ENCODE data around the gene RNF207. TPM values are rescaled to one million over a fixed set of nuclear protein-coding genes. Genes with fewer than 3 reads are reported as not detected.
A peak's percentile ranks its signal among the peaks of the same experiment; 100 is the strongest.

Gene RNF207
- total and polyA plus RNA-seq, 2 of the 13 experiments (the other 11 are each of a cell fraction or from before 2014, with no cell fraction given), result 9.8 to 15.9 TPM

DNA sequence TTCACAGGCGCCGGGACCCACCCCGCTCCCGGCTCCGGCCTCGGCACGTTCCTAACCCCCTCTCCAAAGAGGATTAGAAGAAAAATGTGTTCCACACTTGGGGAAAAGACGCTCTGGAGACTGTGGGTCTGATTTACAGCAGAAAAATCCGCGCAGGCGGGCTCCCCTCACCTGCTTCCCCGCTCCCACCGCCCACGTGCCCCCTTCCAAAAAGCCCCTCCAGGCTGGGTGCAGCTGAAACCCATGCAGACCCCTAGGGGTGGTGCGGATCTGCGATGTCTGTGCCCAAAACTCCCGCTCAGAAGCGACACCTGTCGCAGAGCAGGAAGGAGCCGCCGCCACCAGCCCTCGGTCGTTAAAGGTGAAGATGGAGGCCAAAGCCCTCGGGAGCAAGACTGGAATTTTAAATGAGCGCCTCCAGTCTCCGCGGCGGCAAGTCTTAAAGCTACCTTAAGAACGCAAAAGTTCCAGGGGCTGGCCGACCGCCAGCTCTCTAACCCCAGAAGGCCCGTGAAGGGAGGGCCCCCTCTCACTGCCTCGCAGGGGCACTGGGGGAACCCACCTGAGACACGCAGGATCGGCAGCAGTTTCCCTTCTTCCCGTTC, 25.1 kb upstream of the RNF207 start:
- DNase-seq (ENCODE audit: low spot score), result no peak
- ATAC-seq, result no peak
- intact Hi-C loops (cut with micrococcal nuclease; ENCODE audit: unreplicated experiment), result no loop called here
- no peak overlapping the region for H3K27ac ChIP-seq (ENCODE audit: extremely low read length, insufficient read depth, low read length)
- peaks cover 33% of the 10 kb centered on the region for H4K20me1 ChIP-seq (ENCODE audit: insufficient read depth, low read length)
- H3K4me2 ChIP-seq (ENCODE audit: low read depth, low read length), result no peak overlapping the region
- WGBS (ENCODE audit: low lambda C conversion rate), result 52% methylated on average over 30 of the region's 36 CpGs
- CTCF ChIA-PET (ENCODE audit: low intra/inter-chr PET ratio, low total read pairs), result no interaction called here
- H3K9me3 ChIP-seq (ENCODE audit: low read length), result no peaks in the 10 kb centered on the region
- in situ Hi-C loops (cut with HindIII; ENCODE audit: extremely low pct_ligation_motif_present, low pct_unique_long_range_greater_than_20kb), result no loop called here
- TF ChIP-seq SP4 (CRISPR knock-in tag; IDR thresholded peaks at IDR 0.05) (no peak), ZNF331 (CRISPR knock-in tag; IDR thresholded peaks at IDR 0.05) (no peak), ZNF207 (IDR thresholded peaks at IDR 0.05; ENCODE audit: borderline replicate concordance) (no peak), ZNF556 (CRISPR knock-in tag; IDR thresholded peaks at IDR 0.05; ENCODE audit: borderline replicate concordance) (no peak)
- peaks cover 5 to 13% of the 10 kb centered on the region in 2 experiments for H3K36me3 ChIP-seq (replicated peaks in 1 of 2; ENCODE audit: control insufficient read depth in 1 of 2, insufficient read depth in 2 of 2, low read length in 2 of 2)
- no peak for FAIRE-seq
- BruUV-seq (replicated peaks), result no TSS peak
- peaks cover 4 to 34% of the 10 kb centered on the region in 2 experiments for H3K27me3 ChIP-seq (ENCODE audit: control insufficient read depth in 1 of 2, insufficient read depth in 2 of 2, low read length in 2 of 2)
- H3K9ac ChIP-seq (ENCODE audit: insufficient read depth, low read depth, low read length), result no peak overlapping the region
- no peaks in the 10 kb centered on the region for H3K79me2 ChIP-seq (ENCODE audit: insufficient read depth, low read length)
- H3K4me1 ChIP-seq (ENCODE audit: insufficient read depth, low read length), result peaks cover 5% of the 10 kb centered on the region; the same call in 1 of the 2 replicates
- H2AFZ ChIP-seq (ENCODE audit: low read length), result no peak overlapping the region
- H3K4me3 ChIP-seq (replicated peaks in 1 of 3; ENCODE audit: insufficient read depth in 1 of 3, low read depth in 2 of 3, low read length in 3 of 3), result no peak overlapping the region
- POLR2A ChIA-PET, result interaction anchor here (1.4 kb wide), 1 partner anchor 9 kb away, joined by 4 read pairs; no protein-coding TSS in a partner anchor

- Histone ChIP-seq H3K36me3 (replicated peaks in 1 of 2; ENCODE audit: control insufficient read depth in 1 of 2, insufficient read depth in 2 of 2, low read length in 2 of 2) (peaks cover 5 to 16% of the 10 kb centered on the region in 2 experiments), H4K20me1 (ENCODE audit: insufficient read depth, low read length) (peaks cover 35% of the 10 kb centered on the region), H3K4me3 (replicated peaks in 1 of 3; ENCODE audit: insufficient read depth in 1 of 3, low read depth in 2 of 3, low read length in 3 of 3) (no peak overlapping the region), H3K9me3 (ENCODE audit: low read length) (no peaks in the 10 kb centered on the region), H2AFZ (ENCODE audit: low read length) (no peak overlapping the region), H3K9ac (ENCODE audit: insufficient read depth, low read depth, low read length) (no peak overlapping the region), H3K4me1 (ENCODE audit: insufficient read depth, low read length) (peaks cover 5% of the 10 kb centered on the region; the same call in 1 of the 2 replicates), H3K4me2 (ENCODE audit: low read depth, low read length) (no peak overlapping the region), H3K79me2 (ENCODE audit: insufficient read depth, low read length) (no peaks in the 10 kb centered on the region), H3K27ac (ENCODE audit: extremely low read length, insufficient read depth, low read length) (no peak overlapping the region), H3K27me3 (ENCODE audit: control insufficient read depth in 1 of 2, insufficient read depth in 2 of 2, low read length in 2 of 2) (peaks cover 4 to 34% of the 10 kb centered on the region in 2 experiments)
- POLR2A ChIA-PET, result interaction anchor here (1.4 kb wide), 1 partner anchor 9 kb away, joined by 4 read pairs; no protein-coding TSS in a partner anchor
- CTCF ChIA-PET (ENCODE audit: low intra/inter-chr PET ratio, low total read pairs), result no interaction called here
- BruUV-seq (replicated peaks), result no TSS peak
- ATAC-seq (peak; percentile 29), FAIRE-seq (no peak), DNase-seq (ENCODE audit: low spot score) (no peak)
- intact Hi-C loops (cut with micrococcal nuclease; ENCODE audit: unreplicated experiment), result no loop called here
- WGBS (ENCODE audit: low lambda C conversion rate), result 12% methylated on average over 5 of the region's 10 CpGs
- in situ Hi-C loops (cut with HindIII; ENCODE audit: extremely low pct_ligation_motif_present, low pct_unique_long_range_greater_than_20kb), result no loop called here
- TF ChIP-seq JUND (CRISPR knock-in tag; IDR thresholded peaks at IDR 0.05) (no peak), KDM3A (CRISPR knock-in tag; IDR thresholded peaks at IDR 0.05; ENCODE audit: low read depth) (no peak), ZNF589 (CRISPR knock-in tag; conservative IDR thresholded peaks at IDR 0.05) (no peak), NCOR1 (IDR thresholded peaks at IDR 0.05; ENCODE audit: borderline replicate concordance, low read length) (no peak), UBTF (CRISPR knock-in tag; IDR thresholded peaks at IDR 0.05) (no peak), U2AF2 (IDR thresholded peaks at IDR 0.05; ENCODE audit: low read depth, low read length) (no peak)
- TF ChIP-seq, protein P1, sequence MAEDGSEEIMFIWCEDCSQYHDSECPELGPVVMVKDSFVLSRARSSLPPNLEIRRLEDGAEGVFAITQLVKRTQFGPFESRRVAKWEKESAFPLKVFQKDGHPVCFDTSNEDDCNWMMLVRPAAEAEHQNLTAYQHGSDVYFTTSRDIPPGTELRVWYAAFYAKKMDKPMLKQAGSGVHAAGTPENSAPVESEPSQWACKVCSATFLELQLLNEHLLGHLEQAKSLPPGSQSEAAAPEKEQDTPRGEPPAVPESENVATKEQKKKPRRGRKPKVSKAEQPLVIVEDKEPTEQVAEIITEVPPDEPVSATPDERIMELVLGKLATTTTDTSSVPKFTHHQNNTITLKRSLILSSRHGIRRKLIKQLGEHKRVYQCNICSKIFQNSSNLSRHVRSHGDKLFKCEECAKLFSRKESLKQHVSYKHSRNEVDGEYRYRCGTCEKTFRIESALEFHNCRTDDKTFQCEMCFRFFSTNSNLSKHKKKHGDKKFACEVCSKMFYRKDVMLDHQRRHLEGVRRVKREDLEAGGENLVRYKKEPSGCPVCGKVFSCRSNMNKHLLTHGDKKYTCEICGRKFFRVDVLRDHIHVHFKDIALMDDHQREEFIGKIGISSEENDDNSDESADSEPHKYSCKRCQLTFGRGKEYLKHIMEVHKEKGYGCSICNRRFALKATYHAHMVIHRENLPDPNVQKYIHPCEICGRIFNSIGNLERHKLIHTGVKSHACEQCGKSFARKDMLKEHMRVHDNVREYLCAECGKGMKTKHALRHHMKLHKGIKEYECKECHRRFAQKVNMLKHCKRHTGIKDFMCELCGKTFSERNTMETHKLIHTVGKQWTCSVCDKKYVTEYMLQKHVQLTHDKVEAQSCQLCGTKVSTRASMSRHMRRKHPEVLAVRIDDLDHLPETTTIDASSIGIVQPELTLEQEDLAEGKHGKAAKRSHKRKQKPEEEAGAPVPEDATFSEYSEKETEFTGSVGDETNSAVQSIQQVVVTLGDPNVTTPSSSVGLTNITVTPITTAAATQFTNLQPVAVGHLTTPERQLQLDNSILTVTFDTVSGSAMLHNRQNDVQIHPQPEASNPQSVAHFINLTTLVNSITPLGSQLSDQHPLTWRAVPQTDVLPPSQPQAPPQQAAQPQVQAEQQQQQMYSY (CRISPR knock-in tag; IDR thresholded peaks at IDR 0.05), result no peak
These were observed 24.6 kb upstream of the RNF207 start for GRCh38 chr1:6181347-6181770.
